CD4-positive, alpha-beta T cell (primary cell): Measurements from ENCODE around the gene PHF13. TPM values are rescaled to one million over a fixed set of nuclear protein-coding genes. Genes with fewer than 3 reads are reported as not detected.

ENCODE experiments used
- ATAC-seq: fragments of 200-7000 bp; cut with Tn5 transposase; one replicate; pipeline ENCODE4 v1.10.0; 2022; ENCODE audit warnings: mild to moderate bottlenecking; ENCODE audit not compliant: poor library complexity
- CTCF ChIA-PET: fragments of 350-600 bp; sonication (Branson Sonifier 250); formaldehyde crosslinking; loops from one replicate; lab custom pipeline; 2021; ENCODE audit warnings: antibody characterized with exemption, inconsistent platforms; lab: Charles Lee
- POLR2A ChIA-PET: fragments of 350-600 bp; sonication (Branson Sonifier 250); formaldehyde crosslinking; loops from one replicate; lab custom pipeline; 2021; ENCODE audit warnings: antibody characterized with exemption, inconsistent platforms; lab: Charles Lee
- DNase-seq, 14 experiments: peaks; one replicate each; pipeline ENCODE4 v3.0.0-alpha.2; 2013 to 2020; ENCODE audit warnings: mixed read lengths in 2 of 14
- H3K27ac ChIP-seq, 2 donors: one replicate each; pipeline versions ENCODE4 v1.5.1 to v1.7.0; 2013; ENCODE audit warnings: low read length in 2 of 2, low read depth in 1 of 2, mild to moderate bottlenecking in 1 of 2
- H3K27me3 ChIP-seq, 2 experiments: 1 replicate in 1 of 2; 2 replicates in 1 of 2; pipeline versions ENCODE4 v1.6.1 to v1.7.0; 2013; ENCODE audit warnings: low read length in 2 of 2, control low read depth in 1 of 2, mild to moderate bottlenecking in 1 of 2, moderate library complexity in 1 of 2; ENCODE audit not compliant: insufficient read depth in 2 of 2, control insufficient read depth in 1 of 2
- H3K36me3 ChIP-seq: one replicate; pipeline ENCODE4 v1.6.1; 2013; ENCODE audit warnings: low read length, control low read depth; ENCODE audit not compliant: insufficient read depth
- H3K4me1 ChIP-seq: one replicate; pipeline ENCODE4 v1.6.1; 2013; ENCODE audit warnings: low read length, control low read depth; ENCODE audit not compliant: insufficient read depth
- H3K4me3 ChIP-seq: one replicate; pipeline ENCODE4 v1.5.1; 2013; ENCODE audit warnings: mild to moderate bottlenecking, low read length, moderate library complexity
- H3K9me3 ChIP-seq, 2 experiments: 1 replicate in 1 of 2; 2 replicates in 1 of 2; pipeline versions ENCODE4 v1.6.1 to v1.7.0; 2013; ENCODE audit warnings: low read length in 2 of 2, mild to moderate bottlenecking in 2 of 2, control low read depth in 1 of 2, moderate library complexity in 1 of 2; ENCODE audit not compliant: control insufficient read depth in 1 of 2, insufficient read depth in 1 of 2
- H3K27ac Mint-ChIP-seq: one replicate; pipeline ENCODE4 v1.8.0; 2020; ENCODE audit warnings: mixed read lengths
- H3K27me3 Mint-ChIP-seq: one replicate; pipeline ENCODE4 v1.8.0; 2021; ENCODE audit warnings: mixed read lengths
- H3K36me3 Mint-ChIP-seq: one replicate; pipeline ENCODE4 v1.8.0; 2021; ENCODE audit warnings: low read depth, mixed read lengths
- H3K4me1 Mint-ChIP-seq: one replicate; pipeline ENCODE4 v1.8.0; 2021; ENCODE audit warnings: low read depth, mixed read lengths
- H3K4me3 Mint-ChIP-seq: one replicate; pipeline ENCODE4 v1.8.0; 2020; ENCODE audit warnings: mild to moderate bottlenecking, mixed read lengths
- H3K9me3 Mint-ChIP-seq: one replicate; pipeline ENCODE4 v1.8.0; 2020; ENCODE audit warnings: mixed read lengths
- CTCF ChIP-seq: fragments of 200-600 bp; IDR thresholded peaks from one replicate; pipeline ENCODE4 v1.8.0; 2022; ENCODE audit warnings: antibody characterized with exemption, mild to moderate bottlenecking
- intact Hi-C, 2 experiments: fragments of 100-400 bp; cut with DNase I in 1 of 2; cut with micrococcal nuclease in 1 of 2; formaldehyde crosslinking; loops; one replicate each; pipeline versions ENCODE4 v1.15.1 to v1.9.0; 2023 to 2025; cut with DNase I, micrococcal nuclease
- total RNA-seq, 174 experiments: library from RNA in 2 of 174; stranded (reverse) in 2 of 174; gene quantifications; one replicate each; pipeline ENCODE4 v1.2.3 and lab custom pipeline; 2021 to 2026

The PHF13 gene
- total RNA-seq, 2 experiments from 2014 or later, result 4.0 to 4.9 TPM

- intact Hi-C loops, result no loop called here
- POLR2A ChIA-PET, result interaction anchor here (0.8 to 3.7 kb wide), 3 partner anchors 20 to 198 kb away, joined by 3 to 28 read pairs (median 4); partner anchors contain the start of genes ESPN and KLHL21
- Mint-ChIP-seq H3K27me3 (no peaks in the 10 kb centered on the region), H3K4me1 (peaks cover 18% of the 10 kb centered on the region), H3K4me3 (peak overlapping the region; percentile 54), H3K9me3 (no peaks in the 10 kb centered on the region), H3K36me3 (peaks cover 41% of the 10 kb centered on the region), H3K27ac (no peak overlapping the region)
- H3K36me3 ChIP-seq, result peaks cover 35% of the 10 kb centered on the region
- no peaks in the 10 kb centered on the region for H3K27me3 ChIP-seq
- DNase-seq (no peak), ATAC-seq (no peak)
- H3K4me3 ChIP-seq, result no peak overlapping the region
- no peak overlapping the region for H3K27ac ChIP-seq
- TF ChIP-seq CTCF, result no peak
- peaks cover 26% of the 10 kb centered on the region for H3K4me1 ChIP-seq
- CTCF ChIA-PET, result interaction anchor here (1.8 kb wide), 1 partner anchor 20 kb away, joined by 4 read pairs; the partner anchor contains the start of gene KLHL21
- H3K9me3 ChIP-seq, result no peaks in the 10 kb centered on the region
Observed at GRCh38 chr1:6622396-6623152, 9.0 kb downstream of the PHF13 start.

DNA sequence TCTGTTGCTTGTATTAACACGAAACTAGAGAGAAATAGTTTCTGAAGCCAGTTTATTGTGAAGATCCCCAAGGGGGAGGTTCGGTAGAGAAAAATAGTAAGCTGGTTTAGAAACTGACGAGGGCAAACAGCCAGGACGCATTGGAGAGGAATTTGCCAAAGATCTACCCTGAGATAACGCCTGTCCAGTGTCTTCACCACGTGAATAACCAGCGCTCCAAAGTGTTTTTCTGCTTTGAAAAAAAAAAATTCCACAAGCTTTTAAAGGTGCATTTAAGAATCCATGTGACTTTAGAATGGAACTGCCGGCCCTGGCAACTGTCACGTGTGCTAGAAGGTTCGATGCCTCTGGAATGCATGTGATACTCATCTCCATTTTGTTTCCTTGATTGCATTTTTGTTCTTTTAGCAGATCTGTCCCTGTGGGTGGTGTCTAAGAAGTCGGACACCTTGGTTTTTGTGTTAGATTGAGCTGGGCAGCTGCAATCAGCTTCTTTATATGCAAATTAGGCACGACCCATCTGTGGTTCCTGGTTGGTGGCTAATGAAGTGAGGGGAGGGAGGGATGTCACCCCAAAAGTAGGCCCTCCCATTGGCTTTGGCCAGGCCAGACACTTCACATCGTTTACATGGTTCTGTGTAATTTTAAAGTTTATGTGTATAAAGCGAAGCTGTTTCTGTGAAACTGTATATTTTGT, 9.9 kb downstream of the PHF13 start:
- H3K9me3 Mint-ChIP-seq, result no peaks in the 10 kb centered on the region
- peaks cover 24% of the 10 kb centered on the region for H3K4me1 Mint-ChIP-seq
- ATAC-seq (no peak), DNase-seq (no peak)
- H3K4me3 Mint-ChIP-seq, result peak overlapping the region; percentile 54
- Histone ChIP-seq H3K36me3 (peaks cover 37% of the 10 kb centered on the region), H3K4me1 (peaks cover 31% of the 10 kb centered on the region), H3K27me3 (no peaks in the 10 kb centered on the region), H3K9me3 (no peaks in the 10 kb centered on the region), H3K27ac (no peak overlapping the region), H3K4me3 (no peak overlapping the region)
- intact Hi-C loops, result no loop called here
- H3K36me3 Mint-ChIP-seq, result peaks cover 49% of the 10 kb centered on the region
- POLR2A ChIA-PET, result interaction anchor here (1.7 to 3.7 kb wide), 3 partner anchors 11 to 23 kb away, joined by 3 to 28 read pairs (median 12); partner anchors contain the start of gene KLHL21
- peak overlapping the region; percentile 69 for H3K27ac Mint-ChIP-seq
- no peak for TF ChIP-seq CTCF
- H3K27me3 Mint-ChIP-seq, result no peaks in the 10 kb centered on the region
- CTCF ChIA-PET, result interaction anchor here (1.7 to 3.2 kb wide), 3 partner anchors 8 to 69 kb away, joined by 3 to 15 read pairs (median 4); partner anchors contain the start of genes KLHL21, NOL9 and TAS1R1
